AG09309 (cell line): ENCODE results near the gene BICDL2.
A peak's percentile ranks its signal among the peaks of the same experiment; 100 is the strongest.

Experiments used
- DNase-seq: peaks from one replicate; pipeline ENCODE4 v3.0.0-alpha.2; 2010; ENCODE audit warnings: low read depth
- H3K4me3 ChIP-seq: 2 replicates; pipeline ENCODE4 v1.5.1; 2011; ENCODE audit warnings: mild to moderate bottlenecking, low read depth, low read length, moderate library complexity; ENCODE audit not compliant: control insufficient read depth
- TF ChIP-seq, protein P1 (sequence below): IDR thresholded peaks from 2 replicates; pipeline ENCODE4 v1.5.1; 2011; ENCODE audit warnings: mild to moderate bottlenecking, low read depth, low read length, inconsistent platforms; ENCODE audit not compliant: insufficient read depth, control insufficient read depth; ENCODE audit errors: missing control alignments

The BICDL2 gene

GRCh38 chr16:3026609-3027488 lies 9.9 kb downstream of the BICDL2 start:
- TF ChIP-seq, protein P1, sequence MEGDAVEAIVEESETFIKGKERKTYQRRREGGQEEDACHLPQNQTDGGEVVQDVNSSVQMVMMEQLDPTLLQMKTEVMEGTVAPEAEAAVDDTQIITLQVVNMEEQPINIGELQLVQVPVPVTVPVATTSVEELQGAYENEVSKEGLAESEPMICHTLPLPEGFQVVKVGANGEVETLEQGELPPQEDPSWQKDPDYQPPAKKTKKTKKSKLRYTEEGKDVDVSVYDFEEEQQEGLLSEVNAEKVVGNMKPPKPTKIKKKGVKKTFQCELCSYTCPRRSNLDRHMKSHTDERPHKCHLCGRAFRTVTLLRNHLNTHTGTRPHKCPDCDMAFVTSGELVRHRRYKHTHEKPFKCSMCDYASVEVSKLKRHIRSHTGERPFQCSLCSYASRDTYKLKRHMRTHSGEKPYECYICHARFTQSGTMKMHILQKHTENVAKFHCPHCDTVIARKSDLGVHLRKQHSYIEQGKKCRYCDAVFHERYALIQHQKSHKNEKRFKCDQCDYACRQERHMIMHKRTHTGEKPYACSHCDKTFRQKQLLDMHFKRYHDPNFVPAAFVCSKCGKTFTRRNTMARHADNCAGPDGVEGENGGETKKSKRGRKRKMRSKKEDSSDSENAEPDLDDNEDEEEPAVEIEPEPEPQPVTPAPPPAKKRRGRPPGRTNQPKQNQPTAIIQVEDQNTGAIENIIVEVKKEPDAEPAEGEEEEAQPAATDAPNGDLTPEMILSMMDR = no peak
- H3K4me3 ChIP-seq = no peak overlapping the region
- no peak for DNase-seq

GRCh38 chr16:3026003-3026378 lies 10.8 kb downstream of the BICDL2 start:
- TF ChIP-seq, protein P1 = no peak
- no peak overlapping the region for H3K4me3 ChIP-seq
- no peak for DNase-seq

DNA sequence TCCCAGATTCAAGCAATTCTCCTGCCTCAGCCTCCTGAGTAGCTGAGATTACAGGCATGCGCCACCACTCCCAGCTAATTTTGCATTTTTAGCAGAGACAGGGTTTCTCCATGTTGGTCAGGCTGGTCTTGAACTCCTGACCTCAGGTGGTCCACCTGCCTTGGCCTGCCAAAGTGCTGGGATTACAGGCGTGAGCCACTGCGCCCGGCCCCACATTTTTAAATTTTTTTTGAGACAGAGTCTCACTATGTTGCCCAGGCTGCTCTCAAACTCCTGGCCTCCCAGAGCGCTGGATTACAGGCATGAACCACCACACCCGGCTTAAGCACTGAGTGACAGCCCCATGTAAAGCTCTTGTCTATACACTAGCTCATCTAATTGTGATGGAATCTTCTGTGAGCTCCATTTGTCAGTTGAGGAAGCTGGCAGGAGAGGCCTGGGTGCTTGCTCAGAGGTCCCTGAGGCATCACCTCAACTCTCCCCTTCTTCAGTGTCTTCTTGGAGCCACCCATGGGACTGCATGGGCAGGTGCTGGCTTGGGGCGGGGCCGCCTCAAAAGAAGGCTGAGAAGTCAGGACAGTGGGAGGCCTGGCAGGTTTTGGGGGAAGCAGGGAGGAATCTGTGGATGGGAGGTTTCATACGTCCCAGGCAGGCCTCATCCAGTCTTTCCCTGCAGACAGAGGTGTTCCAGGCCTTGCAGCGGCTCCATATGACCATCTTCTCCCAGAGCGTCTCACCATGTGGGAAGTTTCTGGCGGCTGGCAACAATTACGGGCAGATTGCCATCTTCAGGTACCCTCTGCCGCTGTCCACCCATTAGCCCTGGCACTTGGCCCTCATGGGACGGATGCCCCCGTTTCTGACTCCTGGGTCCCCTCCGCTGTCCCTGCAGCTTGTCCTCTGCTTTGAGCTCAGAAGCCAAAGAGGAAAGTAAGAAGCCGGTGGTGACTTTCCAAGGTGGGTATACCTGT lies 11.4 kb downstream of the BICDL2 start:
- no peak overlapping the region for H3K4me3 ChIP-seq
- TF ChIP-seq, protein P1 = no peak
- no peak for DNase-seq

- TF ChIP-seq, protein P1 = no peak
- peak within 1 kb of the TSS; percentile 62 for H3K4me3 ChIP-seq
- DNase-seq = peak; percentile 90
These were observed 12.9 kb downstream of the BICDL2 start, which contains the start of the genes HCFC1R1 and THOC6 for GRCh38 chr16:3023669-3024478. HCFC1R1 (minus strand) TSS chr16:3023942; CDS start chr16:3023941, 1 bp downstream. THOC6 (plus strand) TSS chr16:3024035; CDS start chr16:3024327, 292 bp downstream.

DNA sequence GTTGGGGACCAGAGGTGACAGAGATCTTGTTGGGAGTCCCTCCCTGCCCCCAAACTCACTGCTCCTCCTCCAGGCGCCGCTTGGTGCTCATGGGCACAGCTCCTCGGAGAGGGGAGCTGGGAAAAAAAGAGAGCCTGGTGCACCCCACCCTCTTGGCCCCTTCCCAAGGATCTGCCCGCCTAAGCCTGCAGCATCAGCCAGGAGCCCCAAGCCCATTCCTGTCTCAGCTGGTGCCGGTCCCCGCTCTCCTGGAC lies 13.4 kb downstream of the BICDL2 start:
- TF ChIP-seq, protein P1 = no peak
- H3K4me3 ChIP-seq = peak overlapping the region; percentile 62
- peak; percentile 49 for DNase-seq
